Mesenchymal stem cell (in vitro differentiated cells and primary cell): ENCODE results near the gene ZNF333.

Experiments
- DNase-seq: peaks from one replicate; pipeline ENCODE4 v3.0.0-alpha.2; 2013
- H2AFZ ChIP-seq: one replicate; pipeline ENCODE4 v1.6.1; 2013; ENCODE audit warnings: low read depth, mild to moderate bottlenecking, control low read depth, inconsistent platforms, low read length, moderate library complexity
- H2AK5ac ChIP-seq: 2 replicates; pipeline ENCODE4 v1.6.1; 2013; ENCODE audit warnings: low read length, moderate library complexity, mild to moderate bottlenecking, inconsistent platforms; ENCODE audit not compliant: severe bottlenecking
- H2BK120ac ChIP-seq: one replicate; pipeline ENCODE4 v1.6.1; 2013; ENCODE audit warnings: low read depth, mild to moderate bottlenecking, inconsistent platforms, low read length, moderate library complexity
- H2BK12ac ChIP-seq, 2 experiments: one replicate each; pipeline ENCODE4 v1.6.1; 2013; ENCODE audit warnings: inconsistent platforms in 2 of 2, low read length in 2 of 2, mild to moderate bottlenecking in 2 of 2, moderate library complexity in 2 of 2, control low read depth in 1 of 2
- H2BK15ac ChIP-seq: one replicate; pipeline ENCODE4 v1.6.1; 2013; ENCODE audit warnings: mild to moderate bottlenecking, low read depth, inconsistent platforms; ENCODE audit not compliant: poor library complexity, severe bottlenecking
- H2BK5ac ChIP-seq: 2 replicates; pipeline ENCODE4 v1.6.1; 2013; ENCODE audit warnings: low read depth, mild to moderate bottlenecking, low read length, control low read depth, inconsistent platforms; ENCODE audit not compliant: poor library complexity, severe bottlenecking
- H3K14ac ChIP-seq, 2 experiments: one replicate each; pipeline ENCODE4 v1.6.1; 2013; ENCODE audit warnings: inconsistent platforms in 2 of 2, low read length in 2 of 2, control low read depth in 1 of 2, mild to moderate bottlenecking in 1 of 2, moderate library complexity in 1 of 2
- H3K18ac ChIP-seq, 2 experiments: one replicate each; pipeline ENCODE4 v1.6.1; 2013; ENCODE audit warnings: inconsistent platforms in 2 of 2, low read length in 2 of 2, control low read depth in 1 of 2, low read depth in 1 of 2, mild to moderate bottlenecking in 1 of 2
- H3K23ac ChIP-seq, 2 experiments: one replicate each; pipeline ENCODE4 v1.6.1; 2013; ENCODE audit warnings: inconsistent platforms in 2 of 2, low read length in 2 of 2, mild to moderate bottlenecking in 2 of 2, moderate library complexity in 2 of 2, control low read depth in 1 of 2
- H3K27ac ChIP-seq: 2 replicates; pipeline ENCODE4 v1.5.1; 2013; ENCODE audit warnings: mild to moderate bottlenecking, moderate library complexity, low read length, control low read depth, inconsistent platforms; ENCODE audit not compliant: poor library complexity, severe bottlenecking
- H3K27me3 ChIP-seq, 2 experiments: 2 replicates each; pipeline versions ENCODE4 v1.6.1 to v1.7.0; 2013; ENCODE audit warnings: low read length in 2 of 2, mild to moderate bottlenecking in 2 of 2, moderate library complexity in 2 of 2, control low read depth in 1 of 2, inconsistent platforms in 1 of 2; ENCODE audit not compliant: control insufficient read depth in 1 of 2, insufficient read depth in 1 of 2
- H3K36me3 ChIP-seq, 2 experiments: 2 replicates each; pipeline versions ENCODE4 v1.6.1 to v1.7.0; 2013; ENCODE audit warnings: low read length in 2 of 2, control low read depth in 1 of 2, inconsistent platforms in 1 of 2, low read depth in 1 of 2, mild to moderate bottlenecking in 1 of 2; ENCODE audit not compliant: insufficient read depth in 2 of 2, control insufficient read depth in 1 of 2
- H3K4ac ChIP-seq, 2 experiments: one replicate each; pipeline ENCODE4 v1.6.1; 2013; ENCODE audit warnings: inconsistent platforms in 2 of 2, low read length in 2 of 2, mild to moderate bottlenecking in 2 of 2, moderate library complexity in 2 of 2, control low read depth in 1 of 2, low read depth in 1 of 2
- H3K4me1 ChIP-seq: 2 replicates; pipeline ENCODE4 v1.6.1; 2013; ENCODE audit warnings: low read depth, low read length, control low read depth; ENCODE audit not compliant: control insufficient read depth, insufficient read depth
- H3K4me2 ChIP-seq: 2 replicates; pipeline ENCODE4 v1.6.1; 2013; ENCODE audit warnings: low read length, mild to moderate bottlenecking, inconsistent platforms; ENCODE audit not compliant: poor library complexity, severe bottlenecking
- H3K4me3 ChIP-seq, 2 experiments: 2 replicates each; pipeline versions ENCODE4 v1.5.1 to v1.7.0; 2013; ENCODE audit warnings: low read length in 2 of 2, mild to moderate bottlenecking in 2 of 2, control low read depth in 1 of 2, low read depth in 1 of 2; ENCODE audit not compliant: insufficient read depth in 1 of 2
- H3K79me1 ChIP-seq: replicated peaks from 2 replicates; pipeline ENCODE4 v1.6.1; 2013; ENCODE audit warnings: mild to moderate bottlenecking, control low read depth, low read length, inconsistent platforms; ENCODE audit not compliant: poor library complexity, severe bottlenecking
- H3K9ac ChIP-seq: 2 replicates; pipeline ENCODE4 v1.7.0; 2013; ENCODE audit warnings: mild to moderate bottlenecking, low read length, moderate library complexity
- H3K9me3 ChIP-seq: 2 replicates; pipeline ENCODE4 v1.7.0; 2013; ENCODE audit warnings: mild to moderate bottlenecking, low read length; ENCODE audit not compliant: control insufficient read depth
- H4K8ac ChIP-seq: one replicate; pipeline ENCODE4 v1.6.1; 2013; ENCODE audit warnings: inconsistent platforms, mild to moderate bottlenecking, low read length, moderate library complexity
- H4K91ac ChIP-seq: one replicate; pipeline ENCODE4 v1.6.1; 2013; ENCODE audit warnings: mild to moderate bottlenecking, low read length, inconsistent platforms
- WGBS: methylation state at CpG from one replicate; pipeline ENCODE4 v1.1.7; 2013; ENCODE audit warnings: mixed read lengths; 5-methylcytosine and 5-hydroxymethylcytosine counted together

Gene ZNF333

GRCh38 chr19:14695471-14695870, 5.6 kb downstream of the ZNF333 start:
- Histone ChIP-seq H2BK120ac (no peak overlapping the region), H3K79me1 (peaks cover 13% of the 10 kb centered on the region), H3K4me2 (no peak overlapping the region), H2BK12ac (no peak overlapping the region), H2BK5ac (no peak overlapping the region), H2BK15ac (no peak overlapping the region), H3K4me3 (no peak overlapping the region), H3K18ac (no peak overlapping the region), H3K9ac (no peak overlapping the region), H3K23ac (no peak overlapping the region), H2AFZ (no peak overlapping the region), H3K27me3 (no peaks in the 10 kb centered on the region), H4K8ac (no peak overlapping the region), H3K27ac (no peak overlapping the region), H2AK5ac (no peak overlapping the region), H3K4ac (no peak overlapping the region), H3K4me1 (no peaks in the 10 kb centered on the region), H3K14ac (no peak overlapping the region), H3K36me3 (peaks cover 38 to 59% of the 10 kb centered on the region in 2 experiments), H4K91ac (no peak overlapping the region), H3K9me3 (no peaks in the 10 kb centered on the region)
- WGBS = 97% methylated on average over 3 of the region's 5 CpGs
- no peak for DNase-seq

- no peak overlapping the region for H2BK12ac ChIP-seq
- H2AK5ac ChIP-seq = no peak overlapping the region
- H2AFZ ChIP-seq = no peak overlapping the region
- peaks cover 2% of the 10 kb centered on the region for H3K79me1 ChIP-seq
- DNase-seq = no peak
- H3K9me3 ChIP-seq = peaks cover 20% of the 10 kb centered on the region
- no peak overlapping the region for H2BK120ac ChIP-seq
- H3K4me1 ChIP-seq = no peaks in the 10 kb centered on the region
- no peak overlapping the region for H3K23ac ChIP-seq
- H2BK5ac ChIP-seq = no peak overlapping the region
- H3K27ac ChIP-seq = no peak overlapping the region
- no peak overlapping the region for H3K4ac ChIP-seq
- no peak overlapping the region for H4K91ac ChIP-seq
- H3K27me3 ChIP-seq = no peaks in the 10 kb centered on the region
- H2BK15ac ChIP-seq = no peak overlapping the region
- no peak overlapping the region for H3K14ac ChIP-seq
- H3K9ac ChIP-seq = no peak overlapping the region
- 91% methylated on average over 8 of the region's 8 CpGs for WGBS
- no peak overlapping the region for H3K4me3 ChIP-seq
- no peak overlapping the region for H3K18ac ChIP-seq
- no peak overlapping the region for H4K8ac ChIP-seq
- H3K4me2 ChIP-seq = no peak overlapping the region
- H3K36me3 ChIP-seq = peaks cover 66 to 87% of the 10 kb centered on the region in 2 experiments
Measured at GRCh38 chr19:14699641-14700040, 9.8 kb downstream of the ZNF333 start.

GRCh38 chr19:14700711-14701375, 11.0 kb downstream of the ZNF333 start:
- DNase-seq = no peak
- no peak overlapping the region for H2AFZ ChIP-seq
- H3K9ac ChIP-seq = no peak overlapping the region
- H3K4me2 ChIP-seq = no peak overlapping the region
- WGBS = 96% methylated on average over 6 of the region's 9 CpGs
- H3K4me1 ChIP-seq = no peaks in the 10 kb centered on the region
- H4K91ac ChIP-seq = no peak overlapping the region
- H3K27me3 ChIP-seq = no peaks in the 10 kb centered on the region
- H3K79me1 ChIP-seq = no peaks in the 10 kb centered on the region
- H2BK15ac ChIP-seq = no peak overlapping the region
- H3K18ac ChIP-seq = no peak overlapping the region
- H3K36me3 ChIP-seq = peaks cover 69 to 88% of the 10 kb centered on the region in 2 experiments
- no peak overlapping the region for H3K4ac ChIP-seq
- no peak overlapping the region for H2AK5ac ChIP-seq
- H3K23ac ChIP-seq = no peak overlapping the region
- H2BK5ac ChIP-seq = no peak overlapping the region
- no peak overlapping the region for H3K27ac ChIP-seq
- H2BK120ac ChIP-seq = no peak overlapping the region
- peaks cover 23% of the 10 kb centered on the region for H3K9me3 ChIP-seq
- no peak overlapping the region for H3K4me3 ChIP-seq
- no peak overlapping the region for H4K8ac ChIP-seq
- no peak overlapping the region for H2BK12ac ChIP-seq
- no peak overlapping the region for H3K14ac ChIP-seq

- Histone ChIP-seq H2BK15ac (no peak overlapping the region), H2BK120ac (no peak overlapping the region), H3K14ac (no peak overlapping the region), H3K79me1 (no peaks in the 10 kb centered on the region), H3K36me3 (peaks cover 85 to 95% of the 10 kb centered on the region in 2 experiments), H3K27me3 (no peaks in the 10 kb centered on the region), H2BK5ac (no peak overlapping the region), H3K4ac (no peak overlapping the region), H3K18ac (no peak overlapping the region), H3K9me3 (peaks cover 37% of the 10 kb centered on the region), H4K91ac (no peak overlapping the region), H3K4me2 (no peak overlapping the region), H3K27ac (no peak overlapping the region), H3K23ac (no peak overlapping the region), H2AK5ac (no peak overlapping the region), H3K9ac (no peak overlapping the region), H3K4me1 (no peaks in the 10 kb centered on the region), H2AFZ (no peak overlapping the region), H3K4me3 (no peak overlapping the region), H2BK12ac (no peak overlapping the region), H4K8ac (no peak overlapping the region)
- WGBS = 100% methylated on average over 5 of the region's 6 CpGs
- DNase-seq = no peak
Measured at GRCh38 chr19:14703833-14704232, 14.0 kb downstream of the ZNF333 start.
